ENCODE data around the gene BNC2. TPM values are rescaled to one million over a fixed set of nuclear protein-coding genes. Genes with fewer than 3 reads are reported as not detected.

The BNC2 gene
- total RNA-seq, 4 donors from 2014 or later, result 20.5 to 55.4 (median 26.2) TPM

DNA sequence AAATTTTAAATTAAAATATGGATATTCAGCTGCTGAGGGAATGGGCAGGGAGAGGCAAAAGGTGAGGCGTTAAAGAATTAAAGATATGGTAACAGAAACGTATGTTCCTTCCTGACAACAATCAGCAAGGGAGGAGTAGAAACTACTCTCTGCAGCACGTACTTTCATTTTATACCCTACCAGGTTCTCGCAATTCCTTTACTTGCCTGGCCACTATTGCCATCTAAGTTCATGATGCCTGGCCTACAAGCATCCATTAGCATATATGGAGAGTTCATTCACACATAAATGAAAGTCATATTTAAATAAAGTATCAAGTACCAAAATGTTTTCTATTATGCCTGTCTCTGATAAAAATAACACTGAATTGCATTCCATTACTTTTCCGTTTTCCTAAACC lies 125.1 kb downstream of the BNC2 start:
- H3K27ac ChIP-seq, result no peak overlapping the region
- no peak overlapping the region for H3K4me3 ChIP-seq
- no peaks in the 10 kb centered on the region for H3K27me3 ChIP-seq
- H3K36me3 ChIP-seq, result no peaks in the 10 kb centered on the region
- intact Hi-C loops (cut with DNase I; ENCODE audit: low total_unique reads), result no loop called here
- H3K4me1 ChIP-seq, result peaks cover 0 to 11% (median 0%) of the 10 kb centered on the region in 4 donors
- no peak for DNase-seq
- TF ChIP-seq POLR2A (IDR thresholded peaks at IDR 0.05), result no peak
- TF ChIP-seq EP300 (IDR thresholded peaks at IDR 0.05; ENCODE audit: low read depth), result no peak
- TF ChIP-seq, protein P1, sequence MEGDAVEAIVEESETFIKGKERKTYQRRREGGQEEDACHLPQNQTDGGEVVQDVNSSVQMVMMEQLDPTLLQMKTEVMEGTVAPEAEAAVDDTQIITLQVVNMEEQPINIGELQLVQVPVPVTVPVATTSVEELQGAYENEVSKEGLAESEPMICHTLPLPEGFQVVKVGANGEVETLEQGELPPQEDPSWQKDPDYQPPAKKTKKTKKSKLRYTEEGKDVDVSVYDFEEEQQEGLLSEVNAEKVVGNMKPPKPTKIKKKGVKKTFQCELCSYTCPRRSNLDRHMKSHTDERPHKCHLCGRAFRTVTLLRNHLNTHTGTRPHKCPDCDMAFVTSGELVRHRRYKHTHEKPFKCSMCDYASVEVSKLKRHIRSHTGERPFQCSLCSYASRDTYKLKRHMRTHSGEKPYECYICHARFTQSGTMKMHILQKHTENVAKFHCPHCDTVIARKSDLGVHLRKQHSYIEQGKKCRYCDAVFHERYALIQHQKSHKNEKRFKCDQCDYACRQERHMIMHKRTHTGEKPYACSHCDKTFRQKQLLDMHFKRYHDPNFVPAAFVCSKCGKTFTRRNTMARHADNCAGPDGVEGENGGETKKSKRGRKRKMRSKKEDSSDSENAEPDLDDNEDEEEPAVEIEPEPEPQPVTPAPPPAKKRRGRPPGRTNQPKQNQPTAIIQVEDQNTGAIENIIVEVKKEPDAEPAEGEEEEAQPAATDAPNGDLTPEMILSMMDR (IDR thresholded peaks at IDR 0.05), result no peak
- no peak for TF ChIP-seq POLR2AphosphoS5 (IDR thresholded peaks at IDR 0.05)
- no peaks in the 10 kb centered on the region for H3K9me3 ChIP-seq
- WGBS, 2 donors (ENCODE audit: low coverage in 1 of 2), result 72 to 73% methylated on average over 5 of the region's 5 CpGs
- in situ Hi-C loops (cut with MboI; ENCODE audit: low pct_ligation_motif_present in 1 of 4, low pct_unique_long_range_greater_than_20kb in 1 of 4, low sequenced_read_pairs in 3 of 4), result no loop called here

DNA sequence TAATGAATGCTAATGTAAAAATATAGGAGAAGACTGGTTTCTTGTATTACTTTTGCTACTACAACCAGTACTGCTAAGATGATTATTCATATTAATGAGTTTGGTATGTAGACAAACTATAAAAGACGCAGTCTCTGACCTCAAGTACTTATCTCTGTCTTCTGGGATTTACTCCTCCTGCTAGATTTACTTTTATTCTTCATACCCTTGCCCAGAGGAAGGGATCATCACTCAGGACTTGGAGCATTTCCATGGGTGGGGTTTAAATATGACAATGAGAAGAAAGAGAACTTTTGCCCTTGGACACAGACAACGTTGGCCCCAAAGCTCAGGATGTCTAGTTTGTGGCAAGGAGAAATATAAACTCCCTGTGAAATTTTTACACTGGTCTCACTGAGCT lies 126.1 kb downstream of the BNC2 start:
- Histone ChIP-seq H3K27ac (no peak overlapping the region), H3K27me3 (no peaks in the 10 kb centered on the region), H3K9me3 (no peaks in the 10 kb centered on the region), H3K4me3 (no peak overlapping the region), H3K36me3 (no peaks in the 10 kb centered on the region), H3K4me1 (peaks cover 0 to 11% (median 0%) of the 10 kb centered on the region in 4 donors)
- in situ Hi-C loops (cut with MboI; ENCODE audit: low pct_ligation_motif_present in 1 of 4, low pct_unique_long_range_greater_than_20kb in 1 of 4, low sequenced_read_pairs in 3 of 4) (no loop called here), intact Hi-C loops (cut with DNase I; ENCODE audit: low total_unique reads) (no loop called here)
- no peak for DNase-seq
- 0 to 7% methylated on average over 1 to 2 of the region's 2 CpGs for WGBS, 2 donors (ENCODE audit: low coverage in 1 of 2)
- TF ChIP-seq EP300 (IDR thresholded peaks at IDR 0.05; ENCODE audit: low read depth) (no peak), POLR2A (IDR thresholded peaks at IDR 0.05) (no peak), POLR2AphosphoS5 (IDR thresholded peaks at IDR 0.05) (no peak)
- TF ChIP-seq, protein P1 (IDR thresholded peaks at IDR 0.05), result no peak

DNA sequence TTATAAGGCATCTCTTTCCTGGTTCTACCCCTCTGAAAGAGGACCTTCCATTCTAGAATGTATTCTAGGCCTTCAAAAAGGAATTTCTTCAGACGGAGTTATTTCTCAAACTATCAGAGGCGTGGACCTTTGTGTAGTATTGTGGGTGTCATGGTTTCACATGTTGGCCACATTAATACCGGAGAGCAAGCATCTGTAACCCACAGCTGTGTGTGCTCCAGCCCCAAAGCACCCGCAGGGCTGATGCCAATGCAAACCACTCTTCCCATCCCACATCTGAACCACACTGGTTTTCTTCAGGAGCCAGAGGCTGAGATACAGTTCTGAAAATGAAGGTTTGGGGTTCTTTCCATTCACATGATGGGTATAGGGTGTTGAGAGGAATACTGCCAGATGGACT lies 127.1 kb downstream of the BNC2 start:
- H3K36me3 ChIP-seq, result no peaks in the 10 kb centered on the region
- H3K4me3 ChIP-seq, result no peak overlapping the region
- in situ Hi-C loops (cut with MboI; ENCODE audit: low pct_ligation_motif_present in 1 of 4, low pct_unique_long_range_greater_than_20kb in 1 of 4, low sequenced_read_pairs in 3 of 4) (no loop called here), intact Hi-C loops (cut with DNase I; ENCODE audit: low total_unique reads) (no loop called here)
- H3K4me1 ChIP-seq, result peaks cover 0 to 11% (median 0%) of the 10 kb centered on the region in 4 donors
- H3K9me3 ChIP-seq, result no peaks in the 10 kb centered on the region
- WGBS, 2 donors (ENCODE audit: low coverage in 1 of 2), result 60 to 64% methylated on average over 1 to 4 of the region's 4 CpGs
- TF ChIP-seq, protein P1 (IDR thresholded peaks at IDR 0.05), result no peak
- TF ChIP-seq EP300 (IDR thresholded peaks at IDR 0.05; ENCODE audit: low read depth), result no peak
- TF ChIP-seq POLR2AphosphoS5 (IDR thresholded peaks at IDR 0.05), result no peak
- no peak for TF ChIP-seq POLR2A (IDR thresholded peaks at IDR 0.05)
- no peaks in the 10 kb centered on the region for H3K27me3 ChIP-seq
- no peak for DNase-seq
- H3K27ac ChIP-seq, result no peak overlapping the region

DNA sequence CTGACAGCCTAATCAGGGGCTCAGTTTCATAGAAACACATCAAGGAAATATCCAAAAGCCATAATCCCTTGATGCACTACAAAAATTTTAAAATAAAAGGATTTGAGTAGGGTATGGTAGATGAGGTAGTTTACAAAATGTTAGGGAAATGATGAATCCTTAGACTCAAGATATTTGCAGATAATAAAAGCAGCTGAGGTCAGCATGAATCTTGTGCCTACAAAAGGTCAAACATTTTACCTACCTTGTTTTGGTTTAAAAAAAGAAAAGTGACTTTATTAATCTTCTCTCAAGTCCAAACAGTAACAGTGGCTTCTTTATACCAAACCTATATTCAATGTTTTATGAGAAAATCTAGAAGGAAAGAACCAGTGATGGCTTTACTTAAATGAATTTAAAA lies 135.5 kb downstream of the BNC2 start:
- no peak overlapping the region for H3K27ac ChIP-seq
- H3K9me3 ChIP-seq, result no peaks in the 10 kb centered on the region
- no peaks in the 10 kb centered on the region for H3K36me3 ChIP-seq
- no peak for DNase-seq
- peaks cover 0 to under 1% (median 0%) of the 10 kb centered on the region in 4 donors for H3K4me1 ChIP-seq
- H3K27me3 ChIP-seq, result no peaks in the 10 kb centered on the region
- intact Hi-C loops (cut with DNase I; ENCODE audit: low total_unique reads), result no loop called here
- in situ Hi-C loops (cut with MboI; ENCODE audit: low pct_ligation_motif_present in 1 of 4, low pct_unique_long_range_greater_than_20kb in 1 of 4, low sequenced_read_pairs in 3 of 4), result loop anchor here in 1 of 4 donors (10.0 kb wide), 1 partner anchor 130 kb away; no protein-coding TSS in a partner anchor
- no peak for TF ChIP-seq EP300 (IDR thresholded peaks at IDR 0.05; ENCODE audit: low read depth)
- TF ChIP-seq POLR2AphosphoS5 (IDR thresholded peaks at IDR 0.05), result no peak
- TF ChIP-seq POLR2A (IDR thresholded peaks at IDR 0.05), result no peak
- no peak overlapping the region for H3K4me3 ChIP-seq

DNA sequence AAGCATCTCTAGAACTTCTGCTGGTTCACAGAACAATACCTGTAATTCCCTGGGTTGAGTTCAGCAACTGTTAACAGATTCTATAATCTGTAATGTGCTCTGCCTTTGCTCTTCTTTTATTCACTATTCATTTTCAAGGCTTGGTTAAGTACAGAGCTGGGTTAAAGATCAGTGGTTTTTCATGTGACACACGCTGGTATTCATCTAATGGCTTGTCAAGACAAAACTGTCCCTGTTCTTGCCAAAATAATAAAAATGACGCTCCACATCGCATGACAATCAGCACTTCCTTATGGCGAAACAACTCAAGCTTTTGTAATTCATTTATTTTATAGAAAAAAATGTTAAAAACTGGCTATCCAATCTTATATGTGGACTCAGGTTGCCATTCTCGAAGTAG lies 137.9 kb downstream of the BNC2 start:
- no peak for DNase-seq
- in situ Hi-C loops (cut with MboI; ENCODE audit: low pct_ligation_motif_present in 1 of 4, low pct_unique_long_range_greater_than_20kb in 1 of 4, low sequenced_read_pairs in 3 of 4), result loop anchor here in 1 of 4 donors (10.0 kb wide), 1 partner anchor 132 kb away; no protein-coding TSS in a partner anchor
- H3K4me1 ChIP-seq, result peaks cover 0 to 6% (median 0%) of the 10 kb centered on the region in 4 donors
- H3K9me3 ChIP-seq, result no peaks in the 10 kb centered on the region
- 77 to 80% methylated on average over 5 of the region's 5 CpGs for WGBS, 2 donors (ENCODE audit: low coverage in 1 of 2)
- TF ChIP-seq POLR2AphosphoS5 (IDR thresholded peaks at IDR 0.05) (no peak), POLR2A (IDR thresholded peaks at IDR 0.05) (no peak), EP300 (IDR thresholded peaks at IDR 0.05; ENCODE audit: low read depth) (no peak)
- TF ChIP-seq, protein P1 (IDR thresholded peaks at IDR 0.05), result no peak
- H3K4me3 ChIP-seq, result no peak overlapping the region
- no peaks in the 10 kb centered on the region for H3K36me3 ChIP-seq
- no peaks in the 10 kb centered on the region for H3K27me3 ChIP-seq
- H3K27ac ChIP-seq, result no peak overlapping the region
- intact Hi-C loops (cut with DNase I; ENCODE audit: low total_unique reads), result no loop called here
